Measurements from ENCODE around the gene STXBP6. TPM values are rescaled to one million over a fixed set of nuclear protein-coding genes. Genes with fewer than 3 reads are reported as not detected.
A peak's percentile ranks its signal among the peaks of the same experiment; 100 is the strongest.

Gene STXBP6
- total and polyA plus RNA-seq, 2 of the 13 experiments (the other 11 are each of a cell fraction or from before 2014, with no cell fraction given), result 35.3 to 42.8 TPM

DNA sequence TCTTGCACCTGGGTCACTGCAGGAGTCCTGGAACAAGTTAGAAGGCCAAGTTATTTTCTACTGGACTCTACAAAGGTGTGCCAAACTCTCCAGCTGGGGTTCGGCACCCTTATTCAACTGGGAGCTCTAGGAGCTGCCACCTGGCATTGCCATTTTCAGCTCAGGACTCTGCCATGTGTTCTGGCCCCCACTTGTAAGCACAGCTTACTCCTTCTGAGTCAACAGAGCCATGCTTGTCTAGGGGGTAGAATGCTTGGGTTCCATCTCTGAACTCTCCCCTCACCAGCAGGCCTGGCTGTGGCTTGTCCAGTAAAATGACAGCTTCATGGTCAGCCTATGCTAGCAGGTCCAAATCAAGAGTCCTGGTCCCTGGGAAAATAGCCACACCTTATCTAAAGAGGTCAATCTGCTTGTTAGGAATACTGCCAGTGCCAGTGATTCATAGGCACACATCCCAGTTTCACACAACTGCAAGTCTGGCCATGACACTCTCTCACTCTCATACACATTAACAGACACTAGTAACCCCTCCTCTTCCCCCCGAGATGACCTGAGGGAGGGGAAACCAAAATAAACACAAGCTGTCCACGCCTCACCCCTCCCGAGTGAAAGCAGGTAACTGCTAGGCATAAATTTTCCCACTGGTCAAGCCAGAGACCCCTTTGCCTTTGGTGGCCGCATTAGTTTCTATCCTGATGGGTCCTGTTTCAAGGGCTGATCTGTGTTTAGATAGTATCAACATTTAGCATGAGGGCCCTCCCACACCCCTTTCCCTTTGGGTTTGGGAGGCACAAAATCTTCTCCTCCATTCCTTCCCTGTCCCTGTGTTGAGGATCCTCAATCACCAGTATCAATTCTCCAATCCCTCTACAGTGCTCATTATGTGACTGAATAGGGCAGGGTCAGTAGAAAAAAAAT is 233.7 kb downstream of the STXBP6 start (continued):
- TF ChIP-seq AHDC1 (CRISPR knock-in tag; IDR thresholded peaks at IDR 0.05; ENCODE audit: borderline replicate concordance) (peak; percentile 93), FOSL1 (CRISPR knock-in tag; IDR thresholded peaks at IDR 0.05; ENCODE audit: borderline replicate concordance) (peak; percentile 64; the same call in 1 of the 2 replicates), ZNF124 (CRISPR knock-in tag; IDR thresholded peaks at IDR 0.05) (peak; percentile 82; the same call in 1 of the 2 replicates), SIX1 (CRISPR knock-in tag; IDR thresholded peaks at IDR 0.05; ENCODE audit: borderline replicate concordance) (no peak; the same call in 1 of the 2 replicates), SOX13 (IDR thresholded peaks at IDR 0.05) (peak; percentile 81), SOX13 (CRISPR knock-in tag; conservative IDR thresholded peaks at IDR 0.05 in 1 of 2, IDR thresholded peaks at IDR 0.05 in 1 of 2) (peak in 1 of 2 experiments; percentile 96; a peak in 3 of 4 replicates), HMG20B (CRISPR knock-in tag; conservative IDR thresholded peaks at IDR 0.05) (peak; percentile 91), ZNF543 (CRISPR knock-in tag; IDR thresholded peaks at IDR 0.05) (no peak), ETV5 (CRISPR knock-in tag; IDR thresholded peaks at IDR 0.05; ENCODE audit: borderline replicate concordance) (peak; percentile 77), HDAC1 (CRISPR knock-in tag; IDR thresholded peaks at IDR 0.05) (peak; percentile 89), FOXP1 (IDR thresholded peaks at IDR 0.05) (no peak), FOXP1 (CRISPR knock-in tag; IDR thresholded peaks at IDR 0.05) (peak; percentile 92), ZSCAN12 (CRISPR knock-in tag; IDR thresholded peaks at IDR 0.05) (no peak), RXRA (CRISPR knock-in tag; IDR thresholded peaks at IDR 0.05) (peak; percentile 97; the same call in 1 of the 2 replicates), CBFB (CRISPR knock-in tag; IDR thresholded peaks at IDR 0.05) (peak; percentile 25; the same call in 1 of the 2 replicates), ZNF496 (CRISPR knock-in tag; IDR thresholded peaks at IDR 0.05; ENCODE audit: insufficient replicate concordance) (no peak), MAFK (conservative IDR thresholded peaks at IDR 0.05 in 1 of 2, IDR thresholded peaks at IDR 0.05 in 1 of 2; ENCODE audit: low read length in 2 of 2) (0 out of 4 replicates have a peak, but pooled peaks of 1 of the 2 experiments have one; percentile 15), RELA (CRISPR knock-in tag; IDR thresholded peaks at IDR 0.05) (peak; percentile 78; the same call in 1 of the 2 replicates), GLI4 (CRISPR knock-in tag; IDR thresholded peaks at IDR 0.05; ENCODE audit: borderline replicate concordance) (no peak; the same call in 1 of the 2 replicates), ZNF7 (CRISPR knock-in tag; IDR thresholded peaks at IDR 0.05) (no peak), MYNN (CRISPR knock-in tag; IDR thresholded peaks at IDR 0.05; ENCODE audit: low read depth) (no peak; the same call in 1 of the 2 replicates), IKZF5 (CRISPR knock-in tag; IDR thresholded peaks at IDR 0.05) (peak; percentile 82), ZNF749 (CRISPR knock-in tag; IDR thresholded peaks at IDR 0.05; ENCODE audit: borderline replicate concordance) (peak; percentile 70; the same call in 1 of the 2 replicates), TBL1XR1 (IDR thresholded peaks at IDR 0.05; ENCODE audit: borderline replicate concordance, low read length, partially characterized antibody) (peak; percentile 62)

All from HepG2 (cell line).